HG03457 (cell line): ENCODE data around the gene PLAC1.

Experiments used
- ATAC-seq: cut with Tn5 transposase; IDR thresholded peaks from one replicate; pipeline ENCODE4 v1.9.1; 2021; ENCODE audit warnings: moderate number of reproducible peaks; ENCODE audit not compliant: unreplicated experiment

The PLAC1 gene

GRCh38 chrX:134658002-134658759 is at the start of gene PLAC1:
Gene PLAC1, minus strand, starts transcription at chrX:134658471. Its CDS starts 91,789 bp downstream, at chrX:134566682.
- no peak for ATAC-seq

GRCh38 chrX:134706138-134706537 is 47.9 kb upstream of the PLAC1 start:
- ATAC-seq, result no peak

- no peak for ATAC-seq
These were observed 37.7 kb upstream of the PLAC1 start for GRCh38 chrX:134695999-134696398.

GRCh38 chrX:134694333-134695322 is 36.4 kb upstream of the PLAC1 start:
- no peak for ATAC-seq

GRCh38 chrX:134693644-134694043 is 35.4 kb upstream of the PLAC1 start:
- ATAC-seq, result no peak

- no peak for ATAC-seq
These were observed 34.7 kb upstream of the PLAC1 start for GRCh38 chrX:134692990-134693389.

- no peak for ATAC-seq
These were observed 34.0 kb upstream of the PLAC1 start for GRCh38 chrX:134692233-134692632.

GRCh38 chrX:134691453-134691852 is 33.2 kb upstream of the PLAC1 start:
- ATAC-seq, result no peak

- no peak for ATAC-seq
These were observed 30.6 kb upstream of the PLAC1 start for GRCh38 chrX:134688839-134689238.

- no peak for ATAC-seq
These were observed 30.0 kb upstream of the PLAC1 start for GRCh38 chrX:134688031-134688823.

GRCh38 chrX:134685668-134686067 is 27.4 kb upstream of the PLAC1 start:
- no peak for ATAC-seq

- ATAC-seq, result no peak
These were observed 26.7 kb upstream of the PLAC1 start for GRCh38 chrX:134684956-134685355.

GRCh38 chrX:134683351-134684005 is 25.2 kb upstream of the PLAC1 start:
- ATAC-seq, result no peak

- ATAC-seq, result no peak
These were observed 23.8 kb upstream of the PLAC1 start for GRCh38 chrX:134682081-134682480.

- ATAC-seq, result no peak
These were observed 21.4 kb upstream of the PLAC1 start for GRCh38 chrX:134679644-134680043.

- no peak for ATAC-seq
These were observed 20.9 kb upstream of the PLAC1 start for GRCh38 chrX:134679221-134679620.

GRCh38 chrX:134677332-134677731 is 19.1 kb upstream of the PLAC1 start:
- ATAC-seq, result no peak

GRCh38 chrX:134676436-134676835 is 18.2 kb upstream of the PLAC1 start:
- ATAC-seq, result no peak

GRCh38 chrX:134673123-134673522 is 14.9 kb upstream of the PLAC1 start:
- no peak for ATAC-seq

GRCh38 chrX:134672101-134672500 is 13.8 kb upstream of the PLAC1 start:
- no peak for ATAC-seq
